Brain pericyte (primary cell): ENCODE data around the gene ZYX.

Experiments used
- DNase-seq: peaks from one replicate; pipeline ENCODE4 v3.0.0-alpha.2; 2012; ENCODE audit warnings: low read depth, low spot score

ZYX gene

DNA sequence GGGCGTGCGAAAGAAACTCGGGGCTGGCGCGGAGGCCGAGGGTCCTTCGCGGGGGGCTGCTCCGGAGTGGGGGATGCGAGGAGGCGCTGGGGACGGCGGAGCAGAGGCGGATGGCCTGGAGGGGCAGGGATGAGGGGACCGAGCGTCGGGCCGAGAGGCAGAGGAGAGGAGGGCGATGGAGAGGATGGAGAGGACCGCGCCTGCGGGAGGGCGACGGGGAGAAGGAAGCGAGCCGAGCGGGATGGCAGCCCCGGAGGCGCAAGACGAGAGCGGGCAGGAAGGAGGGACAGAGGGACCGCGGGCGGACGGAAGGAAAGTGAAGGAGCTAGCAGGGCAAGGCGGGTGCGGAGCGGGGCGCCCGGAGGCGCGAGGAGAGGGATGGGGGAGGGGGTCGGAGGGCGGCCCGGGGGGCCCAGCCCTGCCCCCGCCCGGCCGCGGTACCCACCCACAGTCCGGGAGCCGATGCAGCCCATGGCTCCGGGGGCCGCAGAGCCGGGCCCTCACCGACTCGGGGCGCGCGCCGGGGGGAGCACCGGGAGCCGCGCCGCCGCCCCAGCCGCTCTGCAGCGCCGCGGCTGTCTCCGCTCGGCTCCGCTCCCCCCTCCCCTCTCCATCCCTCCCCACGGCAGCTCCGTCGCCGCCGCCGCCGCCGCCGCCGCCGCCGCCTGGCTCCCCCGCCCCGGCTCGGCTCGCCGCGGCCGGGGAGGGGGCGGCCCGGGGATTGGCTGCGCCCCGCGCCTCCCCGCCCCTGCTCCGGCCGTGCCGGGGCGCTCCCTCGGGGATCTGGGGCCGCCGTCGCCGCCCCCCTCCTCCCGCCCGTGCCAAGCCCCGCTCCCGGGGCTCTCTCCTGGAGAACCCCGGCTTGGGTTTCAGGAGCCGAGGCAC lies 18.8 kb upstream of the ZYX start, which contains the start of gene FAM131B:
Gene FAM131B (minus strand): TSS at position 583 of the 885 bp plus-strand sequence. CDS start 110 bp downstream, at position 473.
- DNase-seq: no peak

DNA sequence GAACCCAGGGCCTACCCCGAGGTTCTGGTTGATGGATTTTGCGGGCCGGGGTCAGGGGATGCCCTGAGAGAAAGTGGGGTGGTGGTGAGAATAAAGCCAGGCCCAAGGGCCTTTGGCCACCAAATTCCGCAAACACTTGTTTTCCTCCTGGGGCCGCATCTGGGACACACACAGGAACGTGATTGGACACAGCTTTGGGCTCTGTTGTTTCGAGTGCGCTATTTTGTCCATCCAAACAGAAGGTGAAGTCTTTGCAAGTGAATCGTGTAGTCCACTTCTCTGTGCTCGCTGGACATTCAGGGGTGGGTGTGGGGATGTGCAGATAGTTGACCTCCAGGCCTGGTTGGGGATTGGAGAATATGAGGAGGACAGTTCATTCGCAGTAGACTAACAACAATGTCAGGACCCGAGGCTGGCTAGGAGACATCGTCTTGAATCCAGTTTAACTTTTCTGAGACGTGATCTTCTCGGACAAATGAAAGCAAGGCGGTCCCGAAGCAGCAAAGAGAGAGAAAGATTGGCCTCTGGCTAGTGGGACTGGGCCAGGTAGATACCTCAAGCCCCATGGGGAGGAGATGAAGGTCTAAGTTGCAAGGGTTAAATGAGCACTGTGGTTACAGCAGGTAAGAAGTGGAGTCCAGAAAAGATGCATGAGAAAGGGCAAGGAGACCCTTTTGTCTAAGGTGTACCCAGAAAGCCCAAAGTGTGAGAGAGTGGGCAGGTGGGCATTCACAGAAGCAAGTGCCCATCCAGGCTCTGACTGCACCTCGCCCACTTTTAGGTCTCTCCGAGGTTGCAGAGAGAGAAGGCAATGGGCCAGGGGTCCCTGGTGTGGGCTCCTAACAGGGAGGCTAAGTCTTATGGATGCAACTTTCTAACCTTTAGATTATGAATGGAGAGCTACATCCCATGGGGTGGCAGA lies 17.9 kb upstream of the ZYX start:
- no peak for DNase-seq

DNA sequence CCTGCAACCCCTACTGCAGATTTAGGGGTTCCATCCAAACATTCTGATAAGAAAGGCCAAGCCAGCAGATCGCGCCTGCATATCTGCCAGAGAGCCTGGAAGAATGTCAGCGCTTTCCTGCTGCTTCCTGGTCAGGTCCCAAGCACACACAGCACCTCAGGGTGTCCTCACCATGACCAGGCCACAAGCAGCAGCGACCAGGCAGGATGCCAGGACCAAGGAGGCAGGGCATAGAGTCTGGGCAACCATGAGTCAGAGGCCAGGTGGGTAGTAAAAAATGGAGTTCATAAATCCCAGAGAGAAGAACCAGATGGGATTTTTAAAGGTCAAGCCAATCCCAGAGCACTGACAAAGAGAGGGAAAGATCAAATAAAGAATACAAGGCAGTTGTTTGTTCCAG lies 13.2 kb upstream of the ZYX start:
- no peak for DNase-seq

DNA sequence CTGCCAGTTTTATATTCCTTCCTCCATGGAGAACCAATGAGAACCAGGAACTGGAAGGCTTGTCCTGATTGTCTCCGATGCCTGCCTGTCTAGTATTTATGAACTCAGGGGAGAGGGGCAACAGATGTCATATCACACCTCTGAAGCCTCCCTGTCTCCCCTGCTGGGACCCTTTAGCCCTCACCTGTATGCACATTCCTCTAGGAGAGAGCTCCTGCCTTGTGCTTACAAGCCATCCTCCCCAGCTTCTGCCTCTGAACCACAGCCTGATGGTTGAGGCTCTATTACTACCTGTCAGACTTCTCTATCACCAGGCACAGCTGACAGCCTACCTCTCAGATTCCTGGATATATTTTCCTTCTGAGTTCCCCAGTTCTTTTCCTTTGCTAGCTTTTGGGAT lies 12.8 kb upstream of the ZYX start:
- DNase-seq: no peak

DNA sequence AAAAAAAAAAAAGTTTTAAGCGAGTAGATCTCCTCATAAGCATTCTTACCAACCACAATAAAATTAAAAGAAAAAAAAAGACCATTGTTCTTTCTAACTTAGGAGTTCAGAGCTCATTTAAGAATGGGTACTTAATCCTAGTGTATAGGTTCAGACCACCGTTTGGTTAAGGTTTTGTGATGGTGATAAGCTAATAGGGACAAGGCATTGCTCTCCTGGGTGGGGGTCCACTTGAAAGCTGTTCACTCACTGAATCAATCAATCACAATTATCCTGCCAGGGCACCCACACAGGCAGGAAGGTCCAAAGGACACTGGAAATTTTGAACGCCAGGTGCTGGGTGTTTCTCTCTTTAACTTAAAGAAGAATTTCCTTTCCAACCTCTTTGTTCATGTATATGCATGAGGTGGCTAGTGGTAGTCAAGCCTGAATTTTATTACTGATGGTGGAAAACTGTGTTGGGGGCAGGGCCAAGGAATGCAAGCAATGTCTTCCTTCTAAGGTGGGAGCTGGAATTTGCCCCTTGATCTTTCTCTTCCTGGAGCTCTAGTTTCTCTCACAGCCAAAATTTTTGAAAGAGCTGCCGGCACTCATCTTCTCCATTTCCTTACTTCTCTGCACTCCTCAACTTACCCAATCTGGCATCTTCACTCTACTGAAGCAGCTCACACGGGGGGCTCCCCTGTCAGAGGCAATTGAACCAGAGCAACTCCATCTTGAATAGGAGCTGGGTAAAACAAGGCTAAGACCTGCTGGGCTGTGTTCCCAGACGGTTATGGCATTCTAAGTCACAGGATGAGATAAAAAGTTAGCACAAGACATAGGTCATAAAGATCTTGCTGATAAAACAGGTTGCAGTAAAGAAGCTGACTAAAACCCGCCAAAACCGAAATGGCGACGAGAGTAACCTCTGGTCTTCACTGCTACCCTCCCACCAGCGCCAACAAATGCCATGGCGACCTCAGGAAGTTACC lies 11.2 kb upstream of the ZYX start:
- DNase-seq: no peak

DNA sequence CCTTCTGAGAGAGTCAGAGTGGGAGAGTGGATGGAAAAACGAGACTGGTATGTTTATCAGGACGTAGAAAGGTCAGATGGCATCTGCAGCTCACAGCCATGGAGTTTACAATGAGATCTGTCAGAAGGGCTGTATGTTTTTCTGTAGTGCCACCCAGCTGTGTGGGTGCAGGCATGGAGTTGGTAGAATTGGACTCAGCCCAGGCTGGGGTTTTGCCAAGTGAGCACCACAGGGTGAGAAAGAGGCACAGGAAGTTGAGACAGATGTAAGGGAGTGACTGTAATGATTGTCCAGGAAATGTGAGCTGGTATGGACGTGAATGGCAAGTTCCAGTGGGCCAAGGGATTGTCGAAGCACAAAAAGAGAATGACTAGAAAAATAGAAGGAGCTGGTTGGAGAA lies 9.1 kb upstream of the ZYX start:
- DNase-seq: no peak

DNA sequence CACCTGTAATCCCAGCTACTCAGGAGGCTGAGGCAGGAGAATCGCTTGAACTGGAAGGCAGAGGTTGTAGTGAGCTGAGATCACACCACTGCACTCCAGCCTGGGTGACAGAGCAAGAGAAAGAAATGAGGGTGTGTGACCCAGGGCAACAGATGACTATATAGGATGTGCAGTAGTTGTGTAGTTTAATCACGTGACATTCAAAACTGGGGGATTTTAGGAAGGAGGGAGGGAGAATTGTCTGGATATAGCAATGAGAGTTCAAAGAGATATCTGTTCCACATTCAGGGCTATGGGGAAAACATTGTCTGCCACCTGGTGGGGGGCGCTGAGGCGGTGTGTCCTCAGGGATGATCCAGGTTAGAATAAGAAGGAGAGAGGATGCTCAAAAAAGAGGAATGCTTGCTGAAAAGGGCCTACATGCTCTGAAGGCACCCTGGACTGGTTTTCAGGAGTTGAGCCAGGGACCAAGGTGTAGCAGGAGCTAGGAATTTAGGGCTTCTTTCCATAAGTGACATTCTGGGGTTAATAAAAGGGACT lies 7.8 kb upstream of the ZYX start:
- DNase-seq: no peak

DNA sequence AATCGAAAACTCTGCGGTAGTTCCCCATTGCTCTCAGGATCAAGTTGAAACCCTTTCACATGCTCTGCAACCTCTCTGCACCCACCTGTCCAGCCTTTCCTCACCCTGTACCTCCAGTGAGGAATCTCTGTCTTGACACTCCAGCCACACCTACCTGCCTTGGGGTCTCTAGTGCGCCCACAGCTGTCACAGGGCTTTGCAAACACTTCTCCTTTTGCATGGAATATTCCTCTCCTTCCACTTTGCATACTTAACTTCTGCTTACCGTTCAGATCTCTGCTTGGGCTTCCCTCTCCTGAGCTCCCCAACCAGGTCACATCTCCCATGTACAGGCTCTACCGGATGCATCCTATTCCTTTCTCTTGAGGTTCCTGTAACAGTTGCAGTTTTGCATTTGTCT lies 6.6 kb upstream of the ZYX start:
- no peak for DNase-seq

DNA sequence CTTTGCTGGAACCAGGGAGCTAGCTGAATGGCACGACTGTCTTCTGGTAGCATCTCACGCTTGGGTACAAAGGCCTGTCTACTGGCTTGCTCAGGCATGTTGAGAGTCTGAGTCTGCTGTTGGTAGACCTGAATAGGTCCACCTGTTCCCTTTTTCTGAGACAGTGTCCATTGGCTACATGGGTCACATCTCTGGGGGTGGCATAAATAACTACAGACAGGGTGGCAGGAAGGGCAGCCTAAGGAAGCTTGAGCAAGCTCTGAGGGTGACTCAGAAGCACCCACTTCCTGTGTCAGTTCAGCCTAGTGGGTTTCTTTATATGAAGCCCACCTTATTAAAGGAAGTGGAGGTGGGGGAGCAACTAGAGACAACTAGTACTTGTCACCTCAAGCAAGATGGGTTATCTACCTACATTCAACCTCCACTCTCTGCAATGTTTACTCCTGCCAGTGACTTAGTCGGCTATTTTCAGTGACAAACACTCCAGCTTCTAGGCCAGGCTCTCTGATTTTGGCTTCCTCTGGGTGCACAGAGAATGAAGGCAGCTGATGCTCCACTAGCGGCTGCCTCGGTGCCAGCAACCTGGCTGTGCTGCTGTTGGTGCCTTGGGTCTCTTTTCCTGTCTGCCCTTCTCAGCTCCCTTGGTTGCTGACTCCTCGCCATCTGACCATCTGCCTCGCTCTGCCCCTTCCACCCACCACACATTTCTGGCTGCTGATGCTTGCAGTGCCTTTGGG lies 5.7 kb upstream of the ZYX start:
- DNase-seq: no peak

DNA sequence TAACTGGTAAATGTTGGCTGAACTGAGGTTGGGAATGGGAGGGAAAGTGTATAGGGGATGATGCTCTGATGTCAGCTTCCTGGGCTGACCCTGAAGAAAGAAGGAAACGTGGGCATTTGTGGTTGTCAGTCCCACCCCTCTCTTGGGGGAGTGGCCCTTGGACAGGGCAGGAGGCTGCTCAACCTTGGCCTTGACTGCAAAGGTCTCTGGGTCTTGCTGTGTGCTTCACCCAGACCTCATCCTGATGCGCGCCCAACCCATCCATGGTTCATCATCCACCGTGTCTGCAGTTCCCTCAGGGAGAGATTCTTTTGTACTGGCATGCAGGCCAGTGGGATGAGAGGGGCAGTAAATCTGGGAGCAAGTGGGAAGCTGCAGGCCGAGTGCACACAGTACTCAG lies 4.7 kb upstream of the ZYX start:
- DNase-seq: no peak

DNA sequence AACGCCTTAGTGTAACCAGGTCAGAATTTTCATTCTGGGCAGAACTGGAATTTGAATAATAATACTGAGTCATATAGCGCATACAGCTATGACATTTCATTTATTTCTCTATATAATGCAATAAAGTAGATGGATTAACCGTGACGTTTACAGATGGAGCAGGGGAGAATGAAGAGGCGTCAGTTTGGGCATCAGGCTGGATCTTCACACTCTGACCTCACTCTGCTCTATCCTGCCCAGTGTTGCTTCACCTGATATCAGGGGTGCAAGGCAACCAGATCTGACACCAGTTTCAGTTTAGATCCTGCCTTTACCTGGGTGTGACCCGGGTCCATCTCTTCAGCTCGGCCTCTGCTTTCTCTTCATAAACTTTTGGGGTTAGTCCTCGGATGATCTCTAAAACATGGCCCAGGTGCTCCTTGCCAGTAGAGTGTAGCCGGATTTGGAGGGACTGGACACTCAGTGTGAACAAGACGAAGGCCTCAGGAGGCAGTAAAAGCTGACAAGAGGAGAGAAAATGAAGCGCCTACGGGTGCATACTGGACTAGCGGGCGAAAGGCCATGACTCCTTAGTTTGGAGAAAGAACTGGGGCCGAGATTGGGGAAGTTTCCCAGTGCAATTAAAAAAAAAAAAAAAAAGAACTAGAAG lies 1.4 kb upstream of the ZYX start:
- no peak for DNase-seq

DNA sequence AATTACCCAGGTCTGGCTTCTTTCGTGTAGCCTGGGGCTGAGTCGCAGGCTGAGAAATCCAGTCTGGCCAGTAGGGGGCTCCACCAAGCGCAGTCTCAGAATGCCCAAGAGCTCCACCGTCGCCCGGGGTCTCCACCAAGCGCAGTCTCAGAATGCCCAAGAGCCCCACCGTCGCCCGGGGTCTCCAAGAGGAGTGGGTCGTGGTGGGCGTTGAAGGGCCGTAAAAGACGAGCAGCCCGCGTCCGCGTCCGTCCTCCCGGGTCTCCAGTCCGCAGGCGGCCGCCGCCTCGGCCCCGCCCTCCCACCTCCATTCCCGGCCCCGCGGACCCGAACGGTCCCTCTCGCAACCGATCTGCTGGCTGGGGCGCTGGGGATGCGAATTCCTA lies 892 bp upstream of the ZYX start:
- no peak for DNase-seq

DNA sequence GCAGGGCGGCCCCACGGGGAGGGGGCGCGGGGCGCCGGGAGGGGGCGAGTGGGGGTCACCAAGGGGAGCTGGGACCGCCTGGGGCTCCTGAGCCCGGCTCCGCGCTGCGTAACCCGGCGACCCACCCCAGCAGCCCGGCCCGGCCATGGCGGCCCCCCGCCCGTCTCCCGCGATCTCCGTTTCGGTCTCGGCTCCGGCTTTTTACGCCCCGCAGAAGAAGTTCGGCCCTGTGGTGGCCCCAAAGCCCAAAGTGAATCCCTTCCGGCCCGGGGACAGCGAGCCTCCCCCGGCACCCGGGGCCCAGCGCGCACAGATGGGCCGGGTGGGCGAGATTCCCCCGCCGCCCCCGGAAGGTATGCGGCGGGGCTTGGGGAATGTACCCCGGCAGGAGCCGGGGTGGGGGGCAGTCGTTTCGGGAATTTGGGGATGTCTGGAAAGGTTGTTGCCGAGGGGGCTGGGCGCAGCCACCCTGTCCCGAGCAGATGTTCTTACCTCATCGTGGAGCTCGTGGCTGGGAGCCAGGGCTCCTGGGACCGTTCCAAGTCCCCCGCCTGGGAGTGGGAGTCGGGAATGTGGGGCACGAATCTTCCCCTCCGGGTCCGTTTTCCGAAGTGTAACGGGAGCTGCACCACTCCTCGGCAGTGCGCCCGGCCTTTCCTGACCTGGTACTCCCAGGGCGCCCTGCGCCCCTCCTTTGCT lies 431 bp downstream of the ZYX start:
- DNase-seq: no peak

DNA sequence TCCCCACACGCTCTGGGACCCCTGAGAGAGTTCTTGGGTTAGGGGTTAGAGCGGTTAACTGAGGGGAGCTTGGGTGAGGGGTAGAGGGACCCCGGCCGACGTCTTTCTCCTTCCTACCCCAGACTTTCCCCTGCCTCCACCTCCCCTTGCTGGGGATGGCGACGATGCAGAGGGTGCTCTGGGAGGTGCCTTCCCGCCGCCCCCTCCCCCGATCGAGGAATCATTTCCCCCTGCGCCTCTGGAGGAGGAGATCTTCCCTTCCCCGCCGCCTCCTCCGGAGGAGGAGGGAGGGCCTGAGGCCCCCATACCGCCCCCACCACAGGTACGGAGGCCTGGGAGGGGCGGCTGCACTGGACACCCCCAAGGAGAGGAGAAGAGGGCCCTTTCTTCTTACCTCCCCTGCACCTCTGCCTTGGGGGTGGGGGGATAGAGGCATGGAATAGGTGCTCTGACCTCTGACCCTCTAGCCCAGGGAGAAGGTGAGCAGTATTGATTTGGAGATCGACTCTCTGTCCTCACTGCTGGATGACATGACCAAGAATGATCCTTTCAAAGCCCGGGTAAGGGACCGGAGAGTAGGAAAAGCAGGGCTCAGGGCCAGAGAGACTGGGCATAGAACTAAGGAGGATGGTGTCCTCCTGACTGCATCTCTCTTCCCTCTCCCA lies 1.1 kb downstream of the ZYX start:
- DNase-seq: no peak

DNA sequence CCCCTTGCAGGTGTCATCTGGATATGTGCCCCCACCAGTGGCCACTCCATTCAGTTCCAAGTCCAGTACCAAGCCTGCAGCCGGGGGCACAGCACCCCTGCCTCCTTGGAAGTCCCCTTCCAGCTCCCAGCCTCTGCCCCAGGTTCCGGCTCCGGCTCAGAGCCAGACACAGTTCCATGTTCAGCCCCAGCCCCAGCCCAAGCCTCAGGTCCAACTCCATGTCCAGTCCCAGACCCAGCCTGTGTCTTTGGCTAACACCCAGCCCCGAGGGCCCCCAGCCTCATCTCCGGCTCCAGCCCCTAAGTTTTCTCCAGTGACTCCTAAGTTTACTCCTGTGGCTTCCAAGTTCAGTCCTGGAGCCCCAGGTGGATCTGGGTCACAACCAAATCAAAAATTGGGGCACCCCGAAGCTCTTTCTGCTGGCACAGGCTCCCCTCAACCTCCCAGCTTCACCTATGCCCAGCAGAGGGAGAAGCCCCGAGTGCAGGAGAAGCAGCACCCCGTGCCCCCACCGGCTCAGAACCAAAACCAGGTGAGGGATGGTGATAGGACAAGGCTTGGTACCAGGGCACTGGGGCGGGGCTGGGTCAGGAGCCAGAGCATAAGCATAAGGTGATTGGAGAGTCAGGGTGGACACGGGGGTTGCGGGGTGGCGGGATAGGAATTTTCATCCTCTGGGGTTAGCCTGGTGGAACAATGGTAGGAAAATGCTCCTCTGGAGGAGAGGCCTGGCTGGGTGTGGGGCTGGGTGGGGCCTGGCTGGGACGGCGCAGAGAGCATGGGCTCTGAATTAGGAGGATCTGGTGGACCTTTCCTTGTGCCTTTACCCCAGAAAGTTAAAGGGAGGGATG lies 1.9 kb downstream of the ZYX start:
- DNase-seq: no peak

DNA sequence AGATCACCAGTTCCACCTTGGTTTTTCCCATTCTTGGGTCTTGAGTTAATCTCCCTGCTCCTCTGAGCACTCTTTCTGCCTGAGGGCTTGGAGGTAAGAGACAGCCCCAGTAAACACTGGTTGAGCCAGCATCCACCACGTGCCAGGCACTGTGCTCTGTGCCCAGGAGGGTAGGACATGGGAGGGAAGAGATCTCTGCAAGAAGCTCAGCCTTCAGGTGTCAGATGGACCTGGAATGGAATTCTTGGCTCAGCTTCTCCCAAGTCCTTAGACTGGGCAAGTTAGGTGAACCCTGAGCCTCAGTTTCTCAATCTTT lies 2.5 kb downstream of the ZYX start:
- no peak for DNase-seq

DNA sequence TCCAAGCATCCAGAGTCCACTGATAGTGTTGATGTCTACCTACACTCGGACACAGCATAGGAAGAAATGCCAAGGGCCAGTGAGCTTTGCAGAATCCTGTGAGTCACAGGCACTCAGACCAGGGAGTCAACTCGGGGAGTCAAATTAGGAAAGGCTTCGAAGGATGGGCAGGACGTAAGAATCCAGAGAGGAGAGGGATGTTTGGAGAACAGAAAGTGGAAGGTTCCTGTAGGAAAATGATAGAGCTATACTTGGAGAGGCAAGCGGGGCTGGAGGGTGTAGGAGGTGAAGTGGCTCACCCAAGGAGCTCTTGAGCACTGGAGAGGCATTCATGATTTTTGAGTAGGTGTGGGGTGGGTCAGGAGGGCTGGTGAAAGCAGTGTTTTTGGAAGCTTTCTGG lies 3.0 kb downstream of the ZYX start:
- DNase-seq: no peak
